Right ventricle myocardium superior (tissue), 1 donor: ENCODE measurements around the gene REXO5. TPM values are rescaled to one million over a fixed set of nuclear protein-coding genes. Genes with fewer than 3 reads are reported as not detected.
A peak's percentile ranks its signal among the peaks of the same experiment; 100 is the strongest.
"Not testable (repeated sequence)": the region's sequence is repeated elsewhere in the genome, so short reads cannot be mapped to it uniquely, and the experiment has no call there.

Experiments
- ATAC-seq: fragments of 200-7000 bp; cut with Tn5 transposase; one replicate; pipeline ENCODE4 v1.9.1; 2020; ENCODE audit warnings: mild to moderate bottlenecking; ENCODE audit not compliant: poor library complexity
- DNase-seq: peaks from one replicate; pipeline ENCODE4 v3.0.0-alpha.2; 2020
- intact Hi-C: fragments of 100-400 bp; cut with DNase I; formaldehyde crosslinking; loops from one replicate; pipeline ENCODE4 v1.11.2; 2022
- total RNA-seq: library from RNA; stranded (reverse); fragmentation: NEBNext Ultra II Directional; extraction: Animal tissue kit (Norgen Biotek cat#: 25700); gene quantifications from one replicate; pipeline ENCODE4 v1.2.1, GENCODE V29; 2021
- donor health status: DM: no; HTN: yes; CAD: no; lungs with severe emphysema.

Gene REXO5
- total RNA-seq, 1 donor from 2014 or later: 5.1 TPM

- DNase-seq (no peak), ATAC-seq (no peak)
- intact Hi-C loops: no loop called here
Observed at GRCh38 chr16:20791923-20792612, 14.3 kb upstream of the REXO5 start.

- intact Hi-C loops: loop anchor here (5.0 kb wide), 1 partner anchor 284 kb away; no protein-coding TSS in a partner anchor
- DNase-seq (no peak), ATAC-seq (no peak)
Observed at GRCh38 chr16:20798364-20798763, 8.0 kb upstream of the REXO5 start.

GRCh38 chr16:20799599-20799998, 6.7 kb upstream of the REXO5 start:
- DNase-seq (no peak), ATAC-seq (no peak)
- intact Hi-C loops: loop anchor here (5.0 kb wide), 1 partner anchor 283 kb away; no protein-coding TSS in a partner anchor

GRCh38 chr16:20801278-20801677, 5.0 kb upstream of the REXO5 start:
- no peak for DNase-seq
- intact Hi-C loops: no loop called here
- ATAC-seq: no peak

GRCh38 chr16:20803192-20803560, 3.2 kb upstream of the REXO5 start:
- intact Hi-C loops: no loop called here
- DNase-seq (no peak), ATAC-seq (no peak)

- intact Hi-C loops: no loop called here
- no peak for DNase-seq
- ATAC-seq: no peak
Observed at GRCh38 chr16:20803561-20804214, 2.6 kb upstream of the REXO5 start.

- DNase-seq, intact Hi-C loops: not testable (repeated sequence)
- peak; percentile 3 for ATAC-seq
Observed at GRCh38 chr16:20805684-20806167, 601 bp upstream of the REXO5 start.

GRCh38 chr16:20807862-20808261, 1.5 kb downstream of the REXO5 start:
- DNase-seq (no peak), ATAC-seq (no peak)
- intact Hi-C loops: no loop called here

- DNase-seq (no peak), ATAC-seq (no peak)
Observed at GRCh38 chr16:20811889-20812439, 5.6 kb downstream of the REXO5 start.

GRCh38 chr16:20812510-20812909, 6.2 kb downstream of the REXO5 start:
- ATAC-seq: no peak
- intact Hi-C loops: no loop called here
- no peak for DNase-seq

More at GRCh38 chr16:20811889-20812439, 5.6 kb downstream of the REXO5 start:
- intact Hi-C loops: no loop called here

- no peak for DNase-seq
- intact Hi-C loops: no loop called here
- no peak for ATAC-seq
Observed at GRCh38 chr16:20814784-20815183, 8.5 kb downstream of the REXO5 start.

GRCh38 chr16:20818929-20819585, 12.7 kb downstream of the REXO5 start:
- DNase-seq (no peak), ATAC-seq (no peak)
- intact Hi-C loops: no loop called here

- DNase-seq (no peak), ATAC-seq (no peak)
- intact Hi-C loops: no loop called here
Observed at GRCh38 chr16:20821682-20822081, 15.4 kb downstream of the REXO5 start.

- DNase-seq: no peak
- intact Hi-C loops: no loop called here
- ATAC-seq: no peak
Observed at GRCh38 chr16:20822521-20823325, 16.4 kb downstream of the REXO5 start.

GRCh38 chr16:20826039-20826566, 19.8 kb downstream of the REXO5 start:
- no peak for ATAC-seq
- no peak for DNase-seq
- intact Hi-C loops: no loop called here

- intact Hi-C loops: no loop called here
- DNase-seq (no peak), ATAC-seq (no peak)
Observed at GRCh38 chr16:20829536-20829935, 23.2 kb downstream of the REXO5 start.

- intact Hi-C loops: no loop called here
- ATAC-seq: no peak
- no peak for DNase-seq
Observed at GRCh38 chr16:20830372-20830771, 24.0 kb downstream of the REXO5 start.

GRCh38 chr16:20833086-20833485, 26.8 kb downstream of the REXO5 start:
- ATAC-seq (peak; percentile 41), DNase-seq (no peak)
- intact Hi-C loops: no loop called here
